HG03103 (cell line): ENCODE measurements around the gene DIPK1C.

ENCODE experiments used
- ATAC-seq: cut with Tn5 transposase; IDR thresholded peaks from one replicate; pipeline ENCODE4 v1.9.1; 2021; ENCODE audit warnings: low read depth; ENCODE audit not compliant: unreplicated experiment

DIPK1C gene

DNA sequence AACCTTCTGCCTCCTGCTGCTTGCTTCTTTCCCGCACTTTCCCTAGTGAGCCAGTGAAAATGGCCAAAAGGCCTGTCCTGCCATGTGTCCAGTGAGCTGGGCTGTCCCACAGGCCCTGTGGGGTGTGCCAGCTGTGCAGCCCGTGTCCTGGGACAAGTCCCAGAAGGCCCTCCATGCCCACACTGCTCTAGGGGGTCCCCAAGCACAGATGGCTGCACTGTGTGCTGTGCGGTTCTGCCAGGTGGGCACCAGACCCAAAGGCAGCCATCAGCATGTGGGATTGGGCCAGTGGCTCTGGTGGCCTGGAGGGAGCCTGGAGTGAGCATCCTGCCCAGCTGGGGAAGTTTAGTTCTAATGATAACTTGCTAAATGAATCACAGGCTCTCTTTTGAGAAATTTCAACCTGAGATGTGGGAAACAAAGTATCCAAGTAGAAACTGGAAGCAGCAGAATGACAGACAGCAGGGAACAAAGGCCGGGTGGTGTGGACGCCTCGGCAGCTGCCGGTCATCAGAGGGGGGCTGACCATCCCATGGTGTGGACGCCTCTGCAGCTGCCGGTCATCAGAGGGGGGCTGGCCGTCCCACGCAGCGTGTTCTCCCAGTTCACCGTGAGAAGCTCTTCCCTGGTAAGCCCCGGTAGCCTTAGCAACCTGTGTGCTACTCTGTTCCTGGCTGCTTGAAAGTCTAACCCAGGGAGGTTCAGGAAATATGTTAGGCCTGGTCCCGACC lies 29.2 kb upstream of the DIPK1C start:
- ATAC-seq, result no peak

DNA sequence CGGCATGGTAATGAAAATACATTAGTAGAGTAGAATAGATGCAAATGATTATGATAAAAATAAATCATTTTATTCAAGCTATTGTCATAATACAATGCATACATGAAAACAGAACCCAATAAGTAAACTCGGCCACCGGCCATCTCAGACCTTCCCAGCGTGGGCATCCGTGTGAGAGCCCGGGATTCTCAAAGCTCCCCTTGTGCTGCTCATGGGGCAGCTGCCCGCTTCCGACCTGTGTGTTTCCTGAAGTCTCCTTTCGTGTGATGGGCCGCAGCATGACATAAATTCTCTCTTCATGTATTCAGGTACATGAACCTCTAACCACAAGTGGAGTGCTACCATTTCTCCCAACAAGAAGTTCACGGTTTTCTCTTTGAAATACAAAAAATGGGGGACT lies 25.6 kb upstream of the DIPK1C start:
- ATAC-seq, result no peak

- no peak for ATAC-seq
Measured at GRCh38 chr18:74480149-74480651, 23.1 kb upstream of the DIPK1C start.

DNA sequence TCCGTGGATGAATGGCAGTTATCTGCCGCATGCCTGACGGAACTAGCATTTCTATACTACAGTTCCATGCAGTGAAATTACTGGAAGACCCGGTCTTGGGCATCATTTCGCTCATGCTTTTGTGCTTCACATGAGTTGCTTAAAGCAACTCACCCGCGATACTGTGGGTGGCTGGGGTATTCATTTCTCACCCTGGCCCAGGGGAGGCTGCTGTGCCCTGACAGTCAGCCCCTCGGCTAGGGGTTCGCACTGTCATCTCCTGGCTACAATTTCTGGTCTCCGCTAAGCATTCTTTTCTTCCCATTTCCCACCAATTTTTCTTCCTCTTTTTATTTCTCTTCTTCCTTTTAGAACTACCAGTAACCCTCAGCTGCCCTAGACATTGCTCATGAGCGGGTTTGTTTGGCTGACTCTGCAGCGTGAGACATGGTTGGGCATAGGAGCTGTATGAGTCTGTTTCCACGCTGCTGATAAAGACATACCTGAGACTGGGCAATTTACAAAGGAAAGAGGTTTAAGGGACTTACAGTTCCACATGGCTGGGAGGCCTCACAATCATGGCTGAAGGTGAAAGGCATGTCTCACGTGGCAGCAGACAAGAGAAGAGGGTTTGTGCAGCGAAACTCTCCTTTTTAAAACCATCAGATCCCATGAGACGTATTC lies 22.5 kb upstream of the DIPK1C start:
- ATAC-seq, result no peak

DNA sequence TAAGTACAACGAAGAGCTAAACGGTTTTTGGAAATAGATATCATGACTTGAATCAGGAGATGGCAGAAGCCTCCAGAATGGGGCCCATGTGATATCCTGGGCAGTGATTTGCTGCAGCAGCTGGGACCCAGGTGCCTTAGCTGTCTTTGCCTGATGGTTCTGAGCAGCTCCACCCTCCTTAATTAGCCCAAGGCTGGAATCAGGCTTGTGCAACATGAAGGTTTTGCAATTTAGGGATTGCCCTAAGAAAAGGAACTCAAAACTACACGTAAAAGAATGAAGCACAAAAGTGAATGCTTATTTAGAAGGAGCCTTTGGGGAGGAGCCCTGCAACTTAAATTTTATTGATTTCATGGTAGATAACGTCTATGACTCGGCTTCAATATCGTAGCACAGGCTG lies 21.8 kb upstream of the DIPK1C start:
- no peak for ATAC-seq

DNA sequence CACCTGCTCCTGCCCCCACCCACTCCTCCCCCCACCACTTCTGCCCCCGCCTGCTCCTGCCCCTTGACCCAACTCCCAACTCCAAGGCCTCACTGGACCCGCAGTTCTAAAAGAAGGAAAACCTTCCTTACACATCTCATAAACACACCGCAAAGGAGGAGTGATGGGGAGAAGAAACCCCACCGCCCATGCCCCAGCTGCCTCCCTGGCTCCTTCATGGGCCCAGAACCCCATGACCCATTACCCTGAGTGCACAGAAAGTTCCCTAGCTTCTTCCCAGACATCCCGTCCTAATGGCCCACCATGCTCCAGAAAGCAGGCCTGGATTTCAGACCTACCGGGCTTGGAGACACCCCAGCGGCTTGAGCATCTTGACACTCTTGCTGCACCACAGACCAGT lies 21.2 kb upstream of the DIPK1C start:
- ATAC-seq, result no peak

GRCh38 chr18:74477771-74478170 lies 20.7 kb upstream of the DIPK1C start:
- no peak for ATAC-seq

GRCh38 chr18:74476140-74476539 lies 19.0 kb upstream of the DIPK1C start:
- no peak for ATAC-seq

- no peak for ATAC-seq
Measured at GRCh38 chr18:74473976-74474640, 17.0 kb upstream of the DIPK1C start.

GRCh38 chr18:74472312-74472711 lies 15.2 kb upstream of the DIPK1C start:
- no peak for ATAC-seq

DNA sequence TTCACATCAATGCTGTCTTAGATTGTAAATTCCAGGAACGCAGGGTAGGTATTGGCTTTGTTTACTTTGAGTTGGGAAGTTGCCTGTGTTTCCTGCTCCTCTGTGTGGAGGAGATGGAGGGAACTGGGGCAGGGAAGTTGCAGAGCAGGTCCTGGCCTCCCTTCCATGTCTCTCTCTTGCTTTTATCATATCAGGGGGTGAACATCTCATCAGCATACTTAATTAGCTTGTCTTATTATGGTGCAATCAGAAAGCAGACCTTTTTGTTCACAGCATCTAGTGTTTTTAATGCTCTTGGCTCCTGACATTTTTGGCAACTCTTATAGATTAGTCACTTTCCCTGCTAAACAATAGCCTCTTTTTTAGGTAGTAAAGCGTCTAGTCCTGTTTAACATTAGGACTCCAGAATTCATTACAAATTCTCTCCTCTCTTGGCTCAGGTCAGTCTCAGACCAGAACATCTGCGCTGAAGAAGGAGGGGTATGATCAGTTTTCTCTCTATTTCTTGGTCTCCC lies 11.5 kb upstream of the DIPK1C start:
- no peak for ATAC-seq

DNA sequence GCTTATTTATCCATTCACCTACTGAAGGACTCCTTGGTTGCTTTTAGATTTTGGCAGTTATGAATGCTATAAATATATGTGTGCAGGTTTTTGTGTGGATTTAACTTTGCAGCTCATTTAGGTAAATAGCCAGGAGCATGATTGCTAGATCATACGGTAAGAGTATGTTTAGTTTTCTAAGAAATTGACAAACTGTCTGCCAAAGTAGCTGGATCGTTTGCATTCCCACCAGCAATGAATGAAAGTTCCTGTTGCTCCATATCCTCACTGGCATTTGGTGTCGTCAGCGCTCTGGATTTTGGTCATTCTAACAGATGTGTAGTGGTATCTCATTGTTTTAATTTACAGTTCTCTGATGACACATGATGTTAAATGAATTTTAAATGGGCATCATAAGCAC lies 8.7 kb upstream of the DIPK1C start:
- no peak for ATAC-seq

DNA sequence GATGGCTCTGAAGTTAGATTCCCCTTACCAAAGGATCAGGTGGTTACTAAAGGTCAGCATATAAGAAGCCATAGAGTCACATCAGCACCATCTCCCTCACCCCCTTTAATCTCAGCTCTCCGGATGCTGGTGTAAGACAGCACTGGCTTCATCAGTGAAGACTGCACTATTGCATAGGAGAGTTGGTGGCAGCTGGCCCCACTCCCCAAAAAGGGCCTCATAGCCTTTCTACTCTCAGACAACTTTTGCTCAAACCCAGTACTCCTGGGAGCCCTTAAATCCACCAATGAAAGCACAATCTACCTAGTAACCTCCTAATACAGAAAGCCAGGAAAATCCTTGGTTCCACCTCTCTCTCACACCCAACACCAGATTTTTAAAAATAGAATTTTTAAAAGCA lies 6.9 kb upstream of the DIPK1C start:
- no peak for ATAC-seq

DNA sequence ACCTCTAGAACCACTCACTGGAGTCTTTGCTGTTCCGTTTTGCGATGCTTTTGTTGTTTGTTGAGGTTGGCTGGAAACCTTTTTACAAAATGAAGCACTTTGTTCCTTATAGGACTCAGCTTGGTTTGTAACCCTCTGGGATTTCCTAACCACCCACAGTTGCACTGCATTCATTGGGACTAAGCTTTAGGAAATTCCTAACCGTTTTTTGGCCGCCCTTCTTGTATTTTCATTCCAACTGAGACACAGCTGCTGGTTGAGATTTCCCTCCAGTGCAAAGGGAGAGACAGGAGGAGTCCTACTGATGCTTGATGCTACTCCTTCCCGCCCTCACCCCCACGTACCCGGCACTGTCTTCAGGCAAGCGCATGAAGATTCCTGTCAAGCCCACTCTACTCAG lies 6.1 kb upstream of the DIPK1C start:
- no peak for ATAC-seq

GRCh38 chr18:74460825-74461224 lies 3.7 kb upstream of the DIPK1C start:
- no peak for ATAC-seq

DNA sequence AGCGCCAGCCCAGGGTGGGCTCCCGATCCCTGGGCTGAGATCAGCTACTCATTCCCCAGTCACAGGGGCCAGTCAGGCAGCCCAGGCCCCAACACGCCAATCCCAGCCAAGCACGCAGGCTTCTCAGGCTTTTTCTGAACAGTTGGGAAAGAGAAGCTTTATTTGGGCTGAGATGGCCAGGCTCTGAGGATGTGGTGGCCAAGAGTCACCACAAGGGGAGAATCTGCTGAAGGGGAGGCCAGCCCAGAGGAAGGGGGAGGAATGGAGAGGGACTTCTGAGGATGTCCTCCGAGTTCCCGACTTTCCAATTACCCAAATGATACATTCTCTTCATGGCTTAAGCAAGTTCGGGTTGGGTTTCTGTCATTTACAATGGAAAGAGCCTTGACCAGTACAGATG lies 2.8 kb upstream of the DIPK1C start:
- no peak for ATAC-seq

- no peak for ATAC-seq
Measured at GRCh38 chr18:74457725-74458421, 765 bp upstream of the DIPK1C start.

DNA sequence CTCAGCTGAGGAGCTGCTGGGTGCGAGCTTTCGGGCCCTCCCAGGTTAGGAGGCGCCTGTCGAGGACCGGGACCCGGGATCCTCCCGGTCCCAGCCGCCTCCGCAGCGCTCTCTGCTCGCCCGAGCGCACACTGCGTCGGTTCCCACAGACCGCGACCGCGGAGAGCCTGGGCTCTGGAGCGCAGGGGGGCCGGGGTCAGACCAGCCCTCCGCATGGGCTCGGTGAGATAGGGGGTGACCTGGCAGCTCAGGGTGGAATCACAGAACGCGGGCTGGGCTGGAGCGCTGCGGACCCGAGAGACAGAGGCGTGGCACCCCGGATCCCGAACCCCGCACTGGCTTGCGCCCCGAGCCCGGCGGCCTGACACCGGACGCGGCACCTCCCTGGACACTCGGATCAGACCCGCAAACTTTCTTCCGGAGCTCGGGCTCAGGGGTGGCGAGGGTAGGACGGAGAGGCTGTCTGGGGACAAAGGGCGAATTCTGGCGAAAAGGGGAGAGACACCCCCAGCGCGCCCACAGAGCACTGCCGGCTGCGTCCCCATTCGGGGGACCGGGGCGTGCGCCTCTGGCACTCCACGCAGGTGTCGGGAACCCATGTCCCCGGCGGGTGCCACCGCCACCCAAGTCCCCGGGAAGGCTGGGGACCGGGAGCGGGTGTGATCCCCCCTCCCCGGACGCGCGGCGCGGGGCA lies 612 bp downstream of the DIPK1C start:
- ATAC-seq, result no peak

DNA sequence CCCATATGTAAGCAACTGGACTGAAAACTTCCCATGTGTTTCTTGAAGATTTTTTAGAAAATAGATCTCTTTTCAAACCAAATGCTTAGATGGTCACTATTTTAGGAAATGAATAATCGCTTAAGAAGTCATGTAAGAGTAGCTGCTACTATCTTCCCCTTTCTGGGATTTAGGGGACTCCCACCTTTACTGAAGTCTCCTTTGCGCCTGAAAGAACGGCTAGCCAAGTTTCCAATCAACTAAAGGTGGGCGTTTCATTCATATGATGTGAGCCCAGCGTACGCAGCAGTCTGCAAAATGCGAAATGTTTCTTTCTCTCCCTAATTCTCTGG lies 1.1 kb downstream of the DIPK1C start:
- no peak for ATAC-seq

DNA sequence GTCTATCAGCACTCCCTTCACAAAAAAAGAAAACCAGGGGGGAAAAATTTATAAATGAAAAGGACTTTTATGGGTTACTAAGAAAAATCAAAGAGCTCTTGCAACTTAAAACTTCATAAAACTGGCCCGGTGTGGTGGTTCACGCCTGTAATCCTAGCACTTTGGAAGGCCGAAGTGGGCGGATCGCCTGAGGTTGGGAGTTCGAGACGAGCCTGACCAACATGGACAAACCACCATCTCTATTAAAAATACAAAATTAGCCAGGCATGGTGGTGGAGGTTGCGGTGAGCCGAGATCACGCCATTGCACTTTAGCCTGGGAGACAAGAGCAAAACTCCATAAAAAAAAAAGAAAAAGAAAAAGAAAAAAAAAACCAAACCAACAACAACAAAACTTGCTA lies 1.7 kb downstream of the DIPK1C start:
- ATAC-seq, result no peak
